SK-N-SH treated with all-trans-retinoic acid at 6 μM for 48 hours (cell line): ENCODE measurements around the gene PAK4.

ENCODE experiments used
- ATAC-seq: fragments of 200-7000 bp; cut with Tn5 transposase; 3 replicates; pipeline ENCODE4 v1.9.1; 2020; ENCODE audit warnings: mild to moderate bottlenecking, moderate library complexity
- ARNTL ChIP-seq: fragments of 450-650 bp; formaldehyde crosslinking; IDR thresholded peaks from 2 replicates; pipeline ENCODE4 v1.5.0; 2020; ENCODE audit warnings: low read depth, mild to moderate bottlenecking, moderate library complexity, borderline replicate concordance
- BACH2 ChIP-seq: fragments of 250-450 bp; sonication (Bioruptor Pico); IDR thresholded peaks from 2 replicates; pipeline ENCODE4 v1.9.0; 2021; ENCODE audit warnings: mild to moderate bottlenecking, borderline replicate concordance
- CREB5 ChIP-seq: fragments of 250-450 bp; sonication (Bioruptor Pico); IDR thresholded peaks from 2 replicates; pipeline ENCODE4 v1.5.1; 2020; ENCODE audit warnings: low read depth, mild to moderate bottlenecking, moderate library complexity
- CSDC2 ChIP-seq: fragments of 250-450 bp; sonication (Bioruptor Pico); IDR thresholded peaks from 2 replicates; pipeline ENCODE4 v1.5.0; 2020; ENCODE audit warnings: mild to moderate bottlenecking, moderate library complexity
- CSRNP3 ChIP-seq: fragments of 250-450 bp; sonication (Bioruptor Pico); IDR thresholded peaks from 2 replicates; pipeline ENCODE4 v1.5.1; 2021; ENCODE audit warnings: mild to moderate bottlenecking, moderate library complexity
- ESRRG ChIP-seq: fragments of 250-450 bp; sonication (Bioruptor Pico); IDR thresholded peaks from 2 replicates; pipeline ENCODE4 v1.6.1; 2021; ENCODE audit warnings: mild to moderate bottlenecking
- GLIS3 ChIP-seq: fragments of 250-450 bp; sonication (Bioruptor Pico); IDR thresholded peaks from 2 replicates; pipeline ENCODE4 v1.5.0; 2020; ENCODE audit warnings: mild to moderate bottlenecking, moderate library complexity
- ISL1 ChIP-seq: fragments of 250-450 bp; sonication (Bioruptor Pico); IDR thresholded peaks from 2 replicates; pipeline ENCODE4 v2.1.2; 2022; ENCODE audit warnings: mild to moderate bottlenecking, moderate library complexity
- OSR1 ChIP-seq: fragments of 250-450 bp; sonication (Bioruptor Pico); IDR thresholded peaks from 2 replicates; pipeline ENCODE4 v1.8.0; 2022; ENCODE audit warnings: moderate library complexity, mild to moderate bottlenecking, inconsistent platforms
- POU6F1 ChIP-seq: fragments of 250-450 bp; sonication (Bioruptor Pico); IDR thresholded peaks from 2 replicates; pipeline ENCODE4 v1.8.0; 2021; ENCODE audit warnings: low read depth, mild to moderate bottlenecking, moderate library complexity, borderline replicate concordance
- RARB ChIP-seq: fragments of 250-450 bp; sonication (Bioruptor Pico); IDR thresholded peaks from 2 replicates; pipeline ENCODE4 v1.8.0; 2021; ENCODE audit warnings: mild to moderate bottlenecking, moderate library complexity
- SNAI2 ChIP-seq: fragments of 250-450 bp; sonication (Bioruptor Pico); IDR thresholded peaks from 2 replicates; pipeline ENCODE4 v1.5.0; 2020; ENCODE audit warnings: mild to moderate bottlenecking, moderate library complexity
- TCF4 ChIP-seq: fragments of 250-450 bp; sonication (Bioruptor Pico); IDR thresholded peaks from 2 replicates; pipeline ENCODE4 v1.8.0; 2021; ENCODE audit warnings: mild to moderate bottlenecking, moderate library complexity, borderline replicate concordance
- TOX ChIP-seq: fragments of 250-450 bp; sonication (Bioruptor Pico); IDR thresholded peaks from 2 replicates; pipeline ENCODE4 v1.8.0; 2021; ENCODE audit warnings: mild to moderate bottlenecking, moderate library complexity, borderline replicate concordance
- TSHZ2 ChIP-seq: fragments of 250-450 bp; sonication (Bioruptor Pico); IDR thresholded peaks from 2 replicates; pipeline ENCODE4 v1.5.0; 2020; ENCODE audit warnings: mild to moderate bottlenecking, moderate library complexity
- ZC3H10 ChIP-seq: fragments of 250-450 bp; sonication (Bioruptor Pico); IDR thresholded peaks from 2 replicates; pipeline ENCODE4 v1.5.1; 2021; ENCODE audit warnings: mild to moderate bottlenecking, moderate library complexity
- ZFP3 ChIP-seq: fragments of 250-450 bp; sonication (Bioruptor Pico); IDR thresholded peaks from 2 replicates; pipeline ENCODE4 v1.5.0; 2020; ENCODE audit warnings: mild to moderate bottlenecking, moderate library complexity
- ZFP30 ChIP-seq: fragments of 450-650 bp; formaldehyde crosslinking; IDR thresholded peaks from 2 replicates; pipeline ENCODE4 v1.5.0; 2022; ENCODE audit warnings: mild to moderate bottlenecking, moderate library complexity
- ZNF565 ChIP-seq: fragments of 450-650 bp; formaldehyde crosslinking; conservative IDR thresholded peaks from 2 replicates; pipeline ENCODE4 v1.5.0; 2020; ENCODE audit warnings: low read depth, mild to moderate bottlenecking, moderate library complexity
- ZNF70 ChIP-seq: fragments of 450-650 bp; formaldehyde crosslinking; IDR thresholded peaks from 2 replicates; pipeline ENCODE4 v1.5.0; 2020; ENCODE audit warnings: mild to moderate bottlenecking, moderate library complexity

Gene PAK4

GRCh38 chr19:39133431-39134270 is 8.1 kb downstream of the PAK4 start:
- no peak for ATAC-seq
- TF ChIP-seq TOX (CRISPR knock-in tag) (no peak), GLIS3 (CRISPR knock-in tag) (no peak), ESRRG (no peak), ISL1 (CRISPR knock-in tag) (no peak), SNAI2 (CRISPR knock-in tag) (no peak), TCF4 (no peak), CSRNP3 (no peak), BACH2 (CRISPR knock-in tag) (no peak), RARB (CRISPR knock-in tag) (no peak), ZFP3 (CRISPR knock-in tag) (no peak), ZC3H10 (CRISPR knock-in tag) (no peak), ZFP30 (CRISPR knock-in tag) (no peak), ARNTL (CRISPR knock-in tag) (no peak), CREB5 (CRISPR knock-in tag) (no peak), POU6F1 (CRISPR knock-in tag) (no peak), CSDC2 (CRISPR knock-in tag) (no peak), ZNF70 (CRISPR knock-in tag) (no peak)
- TF ChIP-seq, all 23 proteins: peak for 0

- TF ChIP-seq ISL1 (CRISPR knock-in tag) (no peak), ZFP3 (CRISPR knock-in tag) (no peak), TSHZ2 (CRISPR knock-in tag) (no peak), POU6F1 (CRISPR knock-in tag) (no peak), CREB5 (CRISPR knock-in tag) (no peak), OSR1 (CRISPR knock-in tag) (no peak), ZNF565 (CRISPR knock-in tag) (no peak)
- ATAC-seq: no peak
Measured at GRCh38 chr19:39135701-39136100, 10.1 kb downstream of the PAK4 start.
